GM21619 (cell line): Measurements from ENCODE around the gene THBS3.
A peak's percentile ranks its signal among the peaks of the same experiment; 100 is the strongest.
"Not testable (repeated sequence)": the region's sequence is repeated elsewhere in the genome, so short reads cannot be mapped to it uniquely, and the experiment has no call there.

ENCODE experiments used
- ATAC-seq: cut with Tn5 transposase; IDR thresholded peaks from one replicate; pipeline ENCODE4 v1.9.1; 2021; ENCODE audit not compliant: unreplicated experiment

THBS3 gene

GRCh38 chr1:155208541-155209311 lies 1.0 kb upstream of the THBS3 start, which contains the start of gene MTX1:
Gene MTX1 (plus strand): TSS chr1:155208695. CDS start chr1:155208805, 110 bp downstream.
- ATAC-seq, result peak; percentile 76

DNA sequence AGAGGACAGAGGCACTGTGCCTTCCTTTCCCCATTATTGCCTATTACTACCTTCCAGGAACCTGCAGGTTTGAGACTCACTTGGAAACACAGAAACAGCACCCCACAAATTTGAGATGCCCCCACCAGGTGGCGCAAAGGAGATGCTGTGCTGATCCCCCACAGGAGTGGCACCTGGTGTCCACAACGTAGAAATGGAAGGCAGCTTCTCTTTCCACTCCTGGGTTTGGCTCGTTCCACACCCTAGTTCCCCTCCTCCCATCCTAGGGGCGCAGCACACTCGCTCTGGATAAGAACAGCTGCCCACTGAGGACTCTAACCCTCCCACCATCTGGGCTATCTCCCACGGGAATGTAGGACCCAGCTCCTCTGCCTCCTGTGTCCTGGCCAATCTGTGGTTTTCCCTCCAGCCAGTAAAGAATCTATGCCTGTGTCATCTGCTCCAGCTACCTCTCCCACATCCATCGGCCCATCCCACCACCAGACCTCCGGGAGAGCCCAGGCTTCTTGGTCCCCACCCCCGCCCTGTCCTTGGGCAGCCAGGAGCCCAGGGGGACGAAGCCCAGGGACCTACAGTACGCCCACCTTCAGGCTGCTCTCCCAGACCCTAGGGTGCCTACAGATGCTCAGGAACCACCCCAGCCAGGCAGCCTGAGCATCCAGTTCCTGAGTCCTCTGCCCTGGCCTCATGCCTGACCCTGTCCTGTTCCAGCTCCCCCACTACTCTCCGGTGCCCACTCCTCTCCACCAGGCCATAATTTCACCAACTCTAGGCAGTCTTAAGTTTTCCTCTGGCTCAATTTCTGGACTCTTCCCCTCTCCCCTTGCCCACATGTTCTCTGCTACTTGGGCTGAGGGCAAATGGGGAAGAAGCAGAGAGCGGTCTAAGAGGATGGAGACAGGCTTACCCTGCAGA lies 549 bp downstream of the THBS3 start:
- peak; percentile 39 for ATAC-seq

DNA sequence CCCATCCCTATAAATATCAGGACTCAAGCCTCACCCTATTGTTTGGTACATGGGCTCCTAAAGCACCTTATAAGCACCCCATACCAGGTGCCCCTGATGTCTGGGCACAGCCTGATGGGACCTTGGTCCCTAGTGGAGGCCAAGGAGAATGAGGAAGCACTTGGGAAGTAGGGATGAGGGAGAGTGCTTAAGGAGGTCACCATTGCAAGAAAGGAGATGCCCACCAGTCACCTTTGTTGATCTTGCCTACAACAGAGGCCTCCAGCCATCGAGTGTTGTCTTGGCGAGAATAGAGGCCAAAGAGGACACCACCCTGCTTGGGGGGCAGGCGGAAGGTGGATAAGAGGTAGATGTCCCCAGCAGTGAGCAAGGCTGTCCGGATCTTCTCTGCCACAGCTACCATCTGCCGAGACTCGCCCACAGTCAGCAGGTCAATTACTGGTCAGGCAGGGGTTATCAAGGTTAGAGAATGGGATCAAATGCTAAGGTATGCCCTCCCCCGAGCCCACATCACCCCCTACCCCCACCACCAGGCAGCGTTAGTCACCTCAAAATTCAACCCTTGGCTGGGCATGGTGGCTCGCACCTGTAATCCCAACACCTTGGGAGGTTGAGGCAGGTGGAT lies 1.6 kb downstream of the THBS3 start:
- ATAC-seq, result no peak

DNA sequence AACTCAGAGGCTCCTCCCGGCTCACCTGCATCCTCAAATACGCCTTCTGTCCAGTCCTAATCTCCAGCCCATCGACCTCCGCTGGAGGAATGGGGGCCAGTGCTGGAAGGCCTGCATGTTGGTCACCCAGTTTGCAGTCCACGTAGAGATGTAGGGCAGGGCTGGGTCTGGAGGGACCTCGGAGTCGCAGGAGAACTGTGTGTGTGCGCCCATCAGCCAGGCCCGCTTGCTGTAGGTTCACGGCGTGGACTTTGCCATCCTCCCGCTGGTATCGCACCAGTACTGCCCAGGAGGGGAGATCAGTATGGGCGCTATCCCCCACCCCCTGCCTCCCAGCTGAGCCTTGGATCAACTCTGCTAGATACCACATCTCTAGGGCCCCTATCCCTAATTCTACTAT lies 2.7 kb downstream of the THBS3 start:
- ATAC-seq, result no peak

GRCh38 chr1:155202731-155203515 lies 4.8 kb downstream of the THBS3 start:
- no peak for ATAC-seq

DNA sequence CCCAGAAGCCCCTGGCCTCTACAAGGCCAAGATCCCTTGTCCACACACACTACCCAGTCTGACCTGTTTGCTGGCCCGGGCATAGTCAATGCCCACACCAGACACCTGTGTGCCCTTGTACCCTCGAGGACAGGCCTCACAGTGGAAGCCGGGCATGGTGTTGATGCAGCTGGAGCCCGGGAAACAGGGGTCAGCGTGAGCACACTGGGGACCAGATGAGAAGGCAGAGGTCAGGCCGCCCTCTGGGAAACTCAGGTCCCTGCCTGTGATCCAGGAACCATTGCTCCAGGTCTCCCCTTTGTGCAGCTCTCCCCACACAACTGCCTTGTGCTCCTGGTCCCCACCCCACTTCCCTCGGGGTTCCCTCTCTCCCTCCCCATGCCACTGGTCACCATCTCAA lies 5.5 kb downstream of the THBS3 start:
- ATAC-seq, result no peak

- no peak for ATAC-seq
Measured at GRCh38 chr1:155200920-155201319, 6.8 kb downstream of the THBS3 start.

GRCh38 chr1:155199792-155200191 lies 7.9 kb downstream of the THBS3 start:
- no peak for ATAC-seq

DNA sequence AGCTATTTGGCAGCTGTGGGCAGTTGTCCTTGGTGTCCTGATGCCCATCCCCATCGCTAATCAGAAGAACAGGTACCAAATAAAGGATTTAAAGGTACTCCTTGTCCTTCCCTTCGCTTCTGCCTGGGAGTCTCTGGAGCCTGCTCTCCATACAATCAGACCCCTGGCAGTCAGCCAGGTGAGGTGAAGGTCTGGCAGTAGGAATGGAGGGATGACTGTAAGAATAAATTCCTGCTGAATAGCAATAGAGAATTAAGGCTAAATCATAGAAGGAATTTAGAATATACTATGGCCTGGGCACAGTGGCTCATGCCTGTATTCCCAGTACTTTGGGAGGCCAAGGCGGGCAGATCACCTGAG lies 9.2 kb downstream of the THBS3 start:
- ATAC-seq, result no peak

GRCh38 chr1:155197901-155198546 lies 9.7 kb downstream of the THBS3 start:
- no peak for ATAC-seq

DNA sequence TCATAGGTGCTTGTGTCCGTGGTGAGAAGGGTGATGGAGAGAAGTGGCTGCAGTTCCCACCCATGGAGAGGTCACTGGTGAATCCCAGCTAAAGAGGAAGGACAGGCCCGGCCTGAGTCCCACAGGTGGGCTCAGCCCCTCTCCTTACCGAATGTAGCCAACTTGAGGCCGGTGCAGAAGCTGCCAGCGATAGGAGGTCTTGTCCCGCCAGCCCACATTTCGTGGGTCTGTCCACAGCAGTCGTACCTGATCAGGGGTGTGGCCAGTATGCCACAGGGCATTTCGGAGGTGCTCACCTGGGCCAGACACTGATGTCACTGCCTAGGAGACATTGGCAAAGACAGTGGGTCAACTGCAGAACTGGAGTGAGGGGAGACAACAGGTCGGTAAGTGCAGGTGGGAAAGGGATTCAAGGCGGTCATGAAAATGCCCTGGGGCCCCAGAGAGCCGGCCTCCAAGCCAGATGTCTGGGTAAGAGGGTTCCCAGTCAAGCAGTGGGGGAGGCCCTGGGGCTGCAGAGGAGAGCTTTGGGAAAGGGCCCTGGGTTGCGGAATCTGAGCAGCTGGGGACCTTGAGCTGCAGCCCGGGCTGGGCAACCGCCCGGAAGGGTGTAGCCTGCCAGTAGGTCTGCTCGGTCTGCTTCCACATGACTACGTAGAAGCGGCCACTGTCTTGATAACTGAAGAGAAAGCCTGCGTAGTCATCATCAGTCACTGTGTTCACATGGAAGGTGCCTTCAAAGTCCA lies 10.6 kb downstream of the THBS3 start:
- no peak for ATAC-seq

GRCh38 chr1:155196103-155196892 lies 11.4 kb downstream of the THBS3 start:
- no peak for ATAC-seq

DNA sequence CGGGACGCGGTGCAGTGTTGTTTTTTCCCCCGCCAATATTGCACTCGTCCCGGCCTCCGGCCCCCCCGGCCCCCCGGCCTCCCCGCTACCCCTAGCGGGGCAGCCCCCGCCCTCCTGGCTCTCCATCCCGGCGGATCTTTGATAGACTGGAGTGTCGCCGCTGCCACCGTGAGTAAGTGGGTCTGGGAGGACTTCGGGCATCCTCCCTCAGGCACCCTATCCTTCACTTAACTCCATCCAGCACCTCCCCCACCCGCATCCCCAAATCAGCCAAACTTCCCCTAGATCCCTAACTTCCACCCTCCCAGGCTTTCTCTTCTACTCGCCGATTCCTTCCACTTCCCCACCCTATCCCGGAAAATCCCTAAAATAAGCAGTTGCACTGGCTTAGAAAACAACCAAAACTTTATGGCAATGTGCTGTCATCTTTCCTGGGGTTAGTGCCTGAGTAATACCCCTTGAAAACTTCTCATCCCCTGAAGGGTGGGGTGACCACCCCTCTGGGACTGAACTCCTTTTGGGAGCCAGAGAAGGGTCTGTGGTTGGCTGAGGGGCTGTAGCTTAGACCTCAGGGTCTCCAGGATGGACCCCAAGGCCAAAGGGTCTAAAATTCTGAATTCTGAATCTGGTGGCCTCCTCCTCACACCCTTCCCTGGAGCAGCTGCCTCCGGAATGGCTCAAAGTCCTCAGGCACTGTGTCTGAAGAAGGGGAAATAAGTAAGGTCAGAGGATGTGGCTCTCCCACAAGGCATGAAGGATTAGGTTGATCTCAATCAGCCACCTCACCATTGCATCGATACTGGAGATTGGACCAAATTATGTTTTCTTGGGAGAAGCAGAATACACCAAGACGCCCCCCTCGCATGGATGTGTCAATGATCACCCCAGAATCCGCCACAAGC lies 12.2 kb downstream of the THBS3 start:
- ATAC-seq, result no peak

DNA sequence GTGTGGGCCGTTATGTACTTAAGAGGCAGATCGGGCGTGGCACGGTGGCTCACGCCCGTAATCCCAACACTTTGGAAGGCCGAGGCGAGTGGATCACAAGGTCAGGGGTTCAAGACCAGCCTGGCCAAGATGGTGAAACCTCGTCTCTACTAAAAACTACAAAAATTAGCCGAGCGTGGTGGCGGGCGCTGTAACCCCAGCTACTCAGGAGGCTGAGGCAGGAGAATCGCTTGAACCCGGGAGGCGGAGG lies 13.8 kb downstream of the THBS3 start:
- not testable (repeated sequence) for ATAC-seq

DNA sequence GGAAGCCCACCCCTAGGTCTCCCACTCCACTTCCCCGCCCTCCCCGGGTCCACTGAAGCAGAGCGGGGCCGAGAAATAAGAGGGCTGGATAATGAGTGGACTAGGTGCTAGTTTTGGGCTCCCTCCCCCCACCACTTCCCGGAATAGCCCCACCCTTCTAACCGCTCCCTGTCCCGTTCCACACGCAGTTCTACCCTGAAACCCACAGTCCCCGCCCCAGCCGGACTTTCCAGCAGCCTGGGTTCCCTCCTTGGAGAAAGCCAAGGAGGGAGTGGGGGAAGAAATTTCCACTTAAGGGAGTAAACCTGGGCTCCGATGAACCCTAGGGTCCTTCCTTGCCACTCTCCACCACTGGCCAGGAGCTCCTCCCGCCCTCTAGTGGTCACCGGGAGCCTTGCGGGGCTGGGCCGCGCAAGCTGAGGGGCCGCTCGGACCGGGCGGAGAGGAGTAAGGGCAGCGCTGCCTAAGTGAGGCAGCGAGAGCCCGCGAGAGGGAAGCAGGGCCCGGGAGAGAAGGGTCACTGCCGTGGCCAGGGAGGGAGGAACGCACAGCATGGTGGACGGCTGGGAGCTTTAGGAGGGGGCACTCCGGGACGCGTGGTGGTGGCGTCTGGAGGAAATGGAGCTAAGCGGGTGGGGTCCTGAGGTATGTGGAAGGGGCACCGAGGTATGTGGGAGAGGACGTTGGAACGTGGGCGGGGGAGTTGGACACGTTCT lies 14.3 kb downstream of the THBS3 start:
- peak; percentile 57 for ATAC-seq

GRCh38 chr1:155192346-155193274 lies 15.1 kb downstream of the THBS3 start:
- ATAC-seq, result no peak
